ENCODE data around the gene PTPRG.

- TF ChIP-seq NFIC (IDR thresholded peaks at IDR 0.05) (no peak), EP300 (IDR thresholded peaks at IDR 0.05; ENCODE audit: borderline replicate concordance) (no peak), TAF1 (IDR thresholded peaks at IDR 0.05; ENCODE audit: low read depth) (no peak), RAD21 (IDR thresholded peaks at IDR 0.05; ENCODE audit: low read depth) (no peak)
Measured at GRCh38 chr3:61943975-61944374, 382.6 kb downstream of the PTPRG start.
